ENCODE measurements around the gene GHR. TPM values are rescaled to one million over a fixed set of nuclear protein-coding genes. Genes with fewer than 3 reads are reported as not detected.

The GHR gene
- total RNA-seq, 2 donors from 2014 or later = 0.27 to 1.2 TPM

- H3K27ac ChIP-seq (ENCODE audit: low read depth, low read length) = no peak overlapping the region
- no peaks in the 10 kb centered on the region for H3K36me3 ChIP-seq (ENCODE audit: control insufficient read depth, insufficient read depth, low read length)
- 90 to 91% methylated on average over 5 to 6 of the region's 6 CpGs for WGBS, 2 experiments (ENCODE audit: insufficient coverage in 1 of 2, insufficient read length in 1 of 2)
- no peak overlapping the region for H3K4me3 Mint-ChIP-seq
- peaks cover 5% of the 10 kb centered on the region for H3K4me1 ChIP-seq (ENCODE audit: control insufficient read depth, insufficient read depth, low read length)
- H3K4me3 ChIP-seq (ENCODE audit: low read length) = no peak overlapping the region
- peaks cover 61% of the 10 kb centered on the region for H3K27me3 Mint-ChIP-seq (ENCODE audit: insufficient read depth)
- no peak overlapping the region for H3K9ac ChIP-seq (ENCODE audit: extremely low read depth, low read length, poor library complexity, severe bottlenecking)
- TF ChIP-seq CTCF (conservative IDR thresholded peaks at IDR 0.05) = no peak
- H3K9me3 Mint-ChIP-seq = no peaks in the 10 kb centered on the region
- peaks cover 64% of the 10 kb centered on the region for H3K27me3 ChIP-seq (ENCODE audit: control insufficient read depth, insufficient read depth, low read length, poor library complexity, severe bottlenecking)
- H3K27ac Mint-ChIP-seq = no peak overlapping the region
- DNase-seq = no peak
- H3K4me1 Mint-ChIP-seq = peaks cover 18% of the 10 kb centered on the region
- H3K36me3 Mint-ChIP-seq (ENCODE audit: low read depth) = no peaks in the 10 kb centered on the region
- no peaks in the 10 kb centered on the region for H3K9me3 ChIP-seq (ENCODE audit: control insufficient read depth, low read length)
Observed at GRCh38 chr5:42555797-42556196, 132.6 kb downstream of the GHR start.

GRCh38 chr5:42557689-42558088, 134.4 kb downstream of the GHR start:
- H3K27ac Mint-ChIP-seq = no peak overlapping the region
- H3K36me3 ChIP-seq (ENCODE audit: control insufficient read depth, insufficient read depth, low read length) = no peaks in the 10 kb centered on the region
- TF ChIP-seq CTCF (conservative IDR thresholded peaks at IDR 0.05) = no peak
- H3K36me3 Mint-ChIP-seq (ENCODE audit: low read depth) = no peaks in the 10 kb centered on the region
- no peak overlapping the region for H3K4me3 ChIP-seq (ENCODE audit: low read length)
- no peak overlapping the region for H3K27ac ChIP-seq (ENCODE audit: low read depth, low read length)
- 75% methylated on average over 1 of the region's 1 CpG; no CpG with 5 or more reads in 1 of the 2 experiments for WGBS, 2 experiments (ENCODE audit: insufficient coverage in 1 of 2, insufficient read length in 1 of 2)
- H3K9ac ChIP-seq (ENCODE audit: extremely low read depth, low read length, poor library complexity, severe bottlenecking) = no peak overlapping the region
- peaks cover 15% of the 10 kb centered on the region for H3K4me1 Mint-ChIP-seq
- peaks cover 51% of the 10 kb centered on the region for H3K27me3 Mint-ChIP-seq (ENCODE audit: insufficient read depth)
- no peak overlapping the region for H3K4me3 Mint-ChIP-seq
- no peaks in the 10 kb centered on the region for H3K9me3 Mint-ChIP-seq
- DNase-seq = no peak
- peaks cover 50% of the 10 kb centered on the region for H3K27me3 ChIP-seq (ENCODE audit: control insufficient read depth, insufficient read depth, low read length, poor library complexity, severe bottlenecking)
- H3K4me1 ChIP-seq (ENCODE audit: control insufficient read depth, insufficient read depth, low read length) = peaks cover 5% of the 10 kb centered on the region
- H3K9me3 ChIP-seq (ENCODE audit: control insufficient read depth, low read length) = no peaks in the 10 kb centered on the region

- no peak overlapping the region for H3K27ac ChIP-seq (ENCODE audit: low read depth, low read length)
- H3K27ac Mint-ChIP-seq = no peak overlapping the region
Observed at GRCh38 chr5:42561656-42562055, 138.4 kb downstream of the GHR start.

More at GRCh38 chr5:42561656-42562055, 138.4 kb downstream of the GHR start:
- Histone ChIP-seq H3K9me3 (ENCODE audit: control insufficient read depth, low read length) (no peaks in the 10 kb centered on the region), H3K4me1 (ENCODE audit: control insufficient read depth, insufficient read depth, low read length) (no peaks in the 10 kb centered on the region), H3K27me3 (ENCODE audit: control insufficient read depth, insufficient read depth, low read length, poor library complexity, severe bottlenecking) (peaks cover 19% of the 10 kb centered on the region), H3K9ac (ENCODE audit: extremely low read depth, low read length, poor library complexity, severe bottlenecking) (no peak overlapping the region), H3K4me3 (ENCODE audit: low read length) (no peak overlapping the region), H3K36me3 (ENCODE audit: control insufficient read depth, insufficient read depth, low read length) (no peaks in the 10 kb centered on the region)
- Mint-ChIP-seq H3K9me3 (no peaks in the 10 kb centered on the region), H3K27me3 (ENCODE audit: insufficient read depth) (peaks cover 24% of the 10 kb centered on the region), H3K4me3 (no peak overlapping the region), H3K36me3 (ENCODE audit: low read depth) (no peaks in the 10 kb centered on the region), H3K4me1 (peaks cover 8% of the 10 kb centered on the region)
- WGBS, 2 experiments (ENCODE audit: insufficient coverage in 1 of 2, insufficient read length in 1 of 2) = 100% methylated on average over 1 of the region's 1 CpG; no CpG with 5 or more reads in 1 of the 2 experiments
- TF ChIP-seq CTCF (conservative IDR thresholded peaks at IDR 0.05) = no peak
- DNase-seq = no peak
